DMS53 treated with DMSO at 0.1 percent for 48 hours (cell line): ENCODE measurements around the gene LNX1.
A peak's percentile ranks its signal among the peaks of the same experiment; 100 is the strongest.

ENCODE experiments used
- DNase-seq: peaks from one replicate; lab custom pipeline; 2025; ENCODE audit not compliant: unreplicated experiment; lab: John Stamatoyannopoulos, UW

Gene LNX1

GRCh38 chr4:53500546-53500945 is 90.7 kb downstream of the LNX1 start:
- DNase-seq: no peak

GRCh38 chr4:53499791-53500190 is 91.5 kb downstream of the LNX1 start:
- DNase-seq: no peak

DNA sequence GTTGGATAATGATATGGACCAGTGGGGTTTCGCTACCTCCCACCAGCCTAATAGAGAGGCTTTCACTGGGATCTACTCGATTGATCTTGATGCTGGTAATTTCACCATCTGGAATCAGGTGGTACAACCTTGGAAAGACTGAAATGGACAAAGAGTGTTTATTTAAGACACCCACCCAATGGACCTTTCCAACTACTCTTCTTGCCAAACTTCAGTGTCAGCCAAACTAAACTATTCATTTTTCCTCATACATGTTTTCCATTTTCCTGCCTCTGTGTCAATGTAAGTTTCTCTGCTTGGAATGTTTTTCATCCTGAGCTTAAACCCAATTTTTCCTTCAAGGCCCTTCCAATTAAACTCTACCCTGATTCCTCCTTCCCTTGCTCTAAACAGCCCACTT is 92.6 kb downstream of the LNX1 start:
- no peak for DNase-seq

DNA sequence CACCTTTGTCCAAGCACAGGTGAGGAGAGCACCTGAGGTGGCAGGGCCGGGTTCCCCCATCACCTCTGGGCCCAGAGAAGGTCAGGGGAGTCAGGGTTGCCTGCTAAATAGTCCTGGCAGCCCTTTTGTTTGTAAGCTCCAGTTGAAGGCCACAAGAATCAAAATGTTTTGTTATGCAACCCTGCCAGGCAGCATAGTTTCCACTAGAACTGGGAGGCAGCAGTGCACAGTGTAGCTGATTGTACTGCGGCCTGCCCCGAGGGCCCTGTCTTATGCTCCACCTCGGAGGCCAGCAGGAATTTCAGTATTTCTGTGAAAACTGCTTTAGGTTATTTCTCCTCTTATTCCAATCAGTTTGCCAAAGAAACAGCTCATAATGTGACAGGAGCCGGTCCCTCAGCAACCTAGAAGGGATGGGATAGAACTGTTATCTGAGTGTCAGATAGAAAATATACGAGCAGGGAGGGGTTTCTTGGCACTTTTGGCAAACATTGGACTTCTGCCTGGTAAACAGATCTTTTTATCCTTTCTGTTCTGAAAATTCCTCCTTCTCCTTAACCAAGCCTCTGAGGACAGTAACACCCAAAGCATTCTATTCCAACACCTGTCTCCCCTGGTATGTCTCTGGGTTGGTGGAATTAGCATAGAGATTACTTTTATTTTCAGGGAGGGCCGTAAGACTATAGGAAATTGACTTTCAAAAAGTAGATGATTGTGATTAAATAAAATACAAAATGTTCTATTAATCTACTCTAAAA is 93.6 kb downstream of the LNX1 start:
- DNase-seq: no peak

- no peak for DNase-seq
Observed at GRCh38 chr4:53494851-53495250, 96.4 kb downstream of the LNX1 start.

- DNase-seq: peak; percentile 8
Observed at GRCh38 chr4:53490965-53491622, 100.2 kb downstream of the LNX1 start.

- no peak for DNase-seq
Observed at GRCh38 chr4:53490161-53490956, 100.9 kb downstream of the LNX1 start.

DNA sequence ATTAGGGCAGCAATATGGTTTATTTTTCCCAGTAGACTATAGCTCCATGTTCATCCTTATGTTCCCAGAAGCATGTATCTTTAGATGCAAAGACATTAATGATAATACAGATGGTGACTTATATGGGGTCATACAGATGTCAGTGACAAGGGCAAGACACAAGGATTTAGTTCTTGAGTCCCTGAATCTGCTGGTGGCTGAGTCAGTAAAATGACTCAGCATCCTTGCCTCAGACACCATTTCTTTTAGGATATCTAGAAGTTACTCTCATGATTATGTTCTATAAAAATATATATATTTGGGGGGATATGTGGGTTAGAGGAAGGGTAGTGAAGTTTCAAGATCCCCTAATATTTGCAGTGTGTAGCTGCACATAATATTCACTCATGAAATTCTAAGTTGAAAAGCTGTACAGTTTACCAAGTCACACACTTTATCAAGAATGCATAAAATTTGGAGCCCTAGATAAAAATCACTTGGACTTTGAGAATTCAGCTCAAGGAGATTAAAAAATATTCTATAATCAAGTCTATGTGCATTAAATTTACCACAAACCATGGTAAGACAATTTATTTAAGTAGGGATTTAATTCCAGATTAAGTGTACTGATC is 101.9 kb downstream of the LNX1 start:
- DNase-seq: no peak

DNA sequence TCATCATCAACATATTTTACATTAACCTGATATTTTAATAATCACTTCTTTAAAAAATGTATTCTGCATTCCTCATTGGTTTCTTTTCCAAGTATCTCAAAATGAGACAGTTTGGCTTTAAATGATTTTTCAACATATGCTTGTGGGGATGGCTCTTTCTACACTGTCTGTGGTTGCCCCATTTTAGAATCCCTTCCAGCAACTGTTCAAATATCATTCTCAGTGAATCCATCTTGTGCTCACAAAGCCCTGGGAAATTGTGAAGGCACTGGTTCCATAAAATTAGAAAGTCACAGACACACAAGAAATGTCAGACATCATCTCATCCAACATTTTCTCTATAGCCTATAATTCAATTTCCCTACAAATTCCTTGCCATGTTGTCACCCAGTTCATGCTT is 103.5 kb downstream of the LNX1 start:
- no peak for DNase-seq

- no peak for DNase-seq
Observed at GRCh38 chr4:53485658-53486040, 105.6 kb downstream of the LNX1 start.

- no peak for DNase-seq
Observed at GRCh38 chr4:53484911-53485657, 106.2 kb downstream of the LNX1 start.

GRCh38 chr4:53483250-53483649 is 108.0 kb downstream of the LNX1 start:
- no peak for DNase-seq

DNA sequence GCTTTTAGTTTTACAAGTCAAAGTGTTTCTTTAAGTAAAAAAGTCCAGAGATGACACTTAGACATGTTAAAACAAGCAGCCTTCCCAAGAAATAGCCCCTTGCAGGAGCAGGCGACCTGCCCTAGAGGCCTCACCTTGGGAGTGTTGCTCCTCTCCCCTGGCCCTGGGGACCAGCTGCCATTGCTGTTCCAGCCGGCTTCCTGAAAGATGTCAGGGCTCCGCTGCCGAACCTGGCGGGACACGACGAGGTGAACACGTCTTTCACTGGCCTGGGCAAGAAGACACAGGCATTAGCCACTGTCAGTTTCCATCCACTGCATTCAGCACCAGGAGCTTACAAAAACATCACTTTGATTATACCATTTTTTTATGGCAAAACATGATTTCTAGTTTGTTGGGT is 109.7 kb downstream of the LNX1 start:
- DNase-seq: no peak

GRCh38 chr4:53480909-53481308 is 110.4 kb downstream of the LNX1 start:
- DNase-seq: no peak

DNA sequence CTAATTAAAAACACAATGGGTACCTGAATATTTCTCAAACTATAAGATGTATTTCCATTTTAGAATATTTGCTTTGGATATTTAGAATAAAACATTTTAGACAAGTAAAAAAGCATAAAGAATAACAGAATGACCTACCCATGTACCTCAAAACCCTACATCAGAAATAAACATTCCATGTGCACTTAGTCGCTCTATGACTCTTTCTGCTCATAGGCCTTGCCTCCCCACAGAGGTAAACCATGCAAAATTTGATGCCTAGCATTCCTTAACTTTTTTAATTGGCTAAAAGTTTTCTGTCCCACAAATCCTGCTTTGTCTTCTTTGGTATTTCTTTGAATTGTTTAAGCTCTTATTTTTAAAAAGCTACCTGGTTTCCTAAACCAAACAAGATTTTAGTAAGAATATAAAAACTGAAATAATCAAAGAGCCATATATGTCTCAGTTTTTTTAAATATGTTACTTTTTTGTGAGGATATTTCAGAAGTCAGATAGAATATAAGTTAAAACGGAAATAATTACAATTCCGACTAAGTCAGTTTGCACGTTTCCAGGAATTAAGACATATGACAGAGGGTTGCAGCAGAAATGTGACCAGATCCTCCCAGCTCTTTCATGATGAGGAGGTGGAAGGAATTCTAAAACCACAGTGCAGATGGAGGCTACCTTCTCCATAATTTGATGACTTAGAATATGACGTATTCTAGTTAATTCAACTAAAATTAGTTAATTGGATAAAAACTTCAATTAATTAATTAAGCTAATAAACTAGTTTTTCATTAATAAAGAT is 111.4 kb downstream of the LNX1 start:
- no peak for DNase-seq

- no peak for DNase-seq
Observed at GRCh38 chr4:53478671-53479456, 112.4 kb downstream of the LNX1 start.

DNA sequence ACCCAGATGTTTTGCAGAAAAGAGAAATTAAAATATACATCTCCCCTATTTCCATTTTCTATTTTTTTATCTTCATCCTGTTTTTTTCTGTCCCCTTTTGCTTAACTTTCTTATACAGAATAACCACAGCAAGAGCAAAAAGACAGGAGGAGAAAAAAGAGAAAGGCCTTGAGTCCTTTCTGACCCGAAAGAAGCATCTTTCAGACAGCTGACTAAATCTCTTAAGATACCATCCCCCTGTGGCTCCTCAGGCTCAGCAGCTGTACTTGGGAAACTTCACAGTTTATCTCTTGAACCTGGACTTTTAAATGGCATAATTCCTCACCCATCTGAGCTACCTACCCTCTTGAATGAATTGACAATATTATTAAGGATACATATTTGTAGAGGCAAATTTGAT is 113.7 kb downstream of the LNX1 start:
- no peak for DNase-seq

- no peak for DNase-seq
Observed at GRCh38 chr4:53477038-53477565, 114.2 kb downstream of the LNX1 start.
